Mesenchymal stem cell (in vitro differentiated cells and primary cell): ENCODE measurements around the gene MAP7.

ENCODE experiments used
- DNase-seq: peaks from one replicate; pipeline ENCODE4 v3.0.0-alpha.2; 2013
- H2AFZ ChIP-seq: one replicate; pipeline ENCODE4 v1.6.1; 2013; ENCODE audit warnings: low read depth, mild to moderate bottlenecking, control low read depth, inconsistent platforms, low read length, moderate library complexity
- H2AK5ac ChIP-seq: 2 replicates; pipeline ENCODE4 v1.6.1; 2013; ENCODE audit warnings: low read length, moderate library complexity, mild to moderate bottlenecking, inconsistent platforms; ENCODE audit not compliant: severe bottlenecking
- H2BK120ac ChIP-seq: one replicate; pipeline ENCODE4 v1.6.1; 2013; ENCODE audit warnings: low read depth, mild to moderate bottlenecking, inconsistent platforms, low read length, moderate library complexity
- H2BK12ac ChIP-seq, 2 experiments: one replicate each; pipeline ENCODE4 v1.6.1; 2013; ENCODE audit warnings: inconsistent platforms in 2 of 2, low read length in 2 of 2, mild to moderate bottlenecking in 2 of 2, moderate library complexity in 2 of 2, control low read depth in 1 of 2
- H2BK15ac ChIP-seq: one replicate; pipeline ENCODE4 v1.6.1; 2013; ENCODE audit warnings: mild to moderate bottlenecking, low read depth, inconsistent platforms; ENCODE audit not compliant: poor library complexity, severe bottlenecking
- H2BK5ac ChIP-seq: 2 replicates; pipeline ENCODE4 v1.6.1; 2013; ENCODE audit warnings: low read depth, mild to moderate bottlenecking, low read length, control low read depth, inconsistent platforms; ENCODE audit not compliant: poor library complexity, severe bottlenecking
- H3K14ac ChIP-seq, 2 experiments: one replicate each; pipeline ENCODE4 v1.6.1; 2013; ENCODE audit warnings: inconsistent platforms in 2 of 2, low read length in 2 of 2, control low read depth in 1 of 2, mild to moderate bottlenecking in 1 of 2, moderate library complexity in 1 of 2
- H3K18ac ChIP-seq, 2 experiments: one replicate each; pipeline ENCODE4 v1.6.1; 2013; ENCODE audit warnings: inconsistent platforms in 2 of 2, low read length in 2 of 2, control low read depth in 1 of 2, low read depth in 1 of 2, mild to moderate bottlenecking in 1 of 2
- H3K23ac ChIP-seq, 2 experiments: one replicate each; pipeline ENCODE4 v1.6.1; 2013; ENCODE audit warnings: inconsistent platforms in 2 of 2, low read length in 2 of 2, mild to moderate bottlenecking in 2 of 2, moderate library complexity in 2 of 2, control low read depth in 1 of 2
- H3K27ac ChIP-seq: 2 replicates; pipeline ENCODE4 v1.5.1; 2013; ENCODE audit warnings: mild to moderate bottlenecking, moderate library complexity, low read length, control low read depth, inconsistent platforms; ENCODE audit not compliant: poor library complexity, severe bottlenecking
- H3K27me3 ChIP-seq, 2 experiments: 2 replicates each; pipeline versions ENCODE4 v1.6.1 to v1.7.0; 2013; ENCODE audit warnings: low read length in 2 of 2, mild to moderate bottlenecking in 2 of 2, moderate library complexity in 2 of 2, control low read depth in 1 of 2, inconsistent platforms in 1 of 2; ENCODE audit not compliant: control insufficient read depth in 1 of 2, insufficient read depth in 1 of 2
- H3K36me3 ChIP-seq, 2 experiments: 2 replicates each; pipeline versions ENCODE4 v1.6.1 to v1.7.0; 2013; ENCODE audit warnings: low read length in 2 of 2, control low read depth in 1 of 2, inconsistent platforms in 1 of 2, low read depth in 1 of 2, mild to moderate bottlenecking in 1 of 2; ENCODE audit not compliant: insufficient read depth in 2 of 2, control insufficient read depth in 1 of 2
- H3K4ac ChIP-seq, 2 experiments: one replicate each; pipeline ENCODE4 v1.6.1; 2013; ENCODE audit warnings: inconsistent platforms in 2 of 2, low read length in 2 of 2, mild to moderate bottlenecking in 2 of 2, moderate library complexity in 2 of 2, control low read depth in 1 of 2, low read depth in 1 of 2
- H3K4me1 ChIP-seq: 2 replicates; pipeline ENCODE4 v1.6.1; 2013; ENCODE audit warnings: low read depth, low read length, control low read depth; ENCODE audit not compliant: control insufficient read depth, insufficient read depth
- H3K4me2 ChIP-seq: 2 replicates; pipeline ENCODE4 v1.6.1; 2013; ENCODE audit warnings: low read length, mild to moderate bottlenecking, inconsistent platforms; ENCODE audit not compliant: poor library complexity, severe bottlenecking
- H3K4me3 ChIP-seq, 2 experiments: 2 replicates each; pipeline versions ENCODE4 v1.5.1 to v1.7.0; 2013; ENCODE audit warnings: low read length in 2 of 2, mild to moderate bottlenecking in 2 of 2, control low read depth in 1 of 2, low read depth in 1 of 2; ENCODE audit not compliant: insufficient read depth in 1 of 2
- H3K79me1 ChIP-seq: replicated peaks from 2 replicates; pipeline ENCODE4 v1.6.1; 2013; ENCODE audit warnings: mild to moderate bottlenecking, control low read depth, low read length, inconsistent platforms; ENCODE audit not compliant: poor library complexity, severe bottlenecking
- H3K9ac ChIP-seq: 2 replicates; pipeline ENCODE4 v1.7.0; 2013; ENCODE audit warnings: mild to moderate bottlenecking, low read length, moderate library complexity
- H3K9me3 ChIP-seq: 2 replicates; pipeline ENCODE4 v1.7.0; 2013; ENCODE audit warnings: mild to moderate bottlenecking, low read length; ENCODE audit not compliant: control insufficient read depth
- H4K8ac ChIP-seq: one replicate; pipeline ENCODE4 v1.6.1; 2013; ENCODE audit warnings: inconsistent platforms, mild to moderate bottlenecking, low read length, moderate library complexity
- H4K91ac ChIP-seq: one replicate; pipeline ENCODE4 v1.6.1; 2013; ENCODE audit warnings: mild to moderate bottlenecking, low read length, inconsistent platforms
- WGBS: methylation state at CpG from one replicate; pipeline ENCODE4 v1.1.7; 2013; ENCODE audit warnings: mixed read lengths; 5-methylcytosine and 5-hydroxymethylcytosine counted together

The MAP7 gene

GRCh38 chr6:136429264-136430065 is 120.8 kb downstream of the MAP7 start:
- H3K4ac ChIP-seq = no peak overlapping the region
- H3K9me3 ChIP-seq = no peaks in the 10 kb centered on the region
- no peak overlapping the region for H3K23ac ChIP-seq
- H3K4me3 ChIP-seq = no peak overlapping the region
- no peak overlapping the region for H3K27ac ChIP-seq
- H3K79me1 ChIP-seq = no peaks in the 10 kb centered on the region
- H2BK120ac ChIP-seq = no peak overlapping the region
- no peak overlapping the region for H2AFZ ChIP-seq
- H3K36me3 ChIP-seq = no peaks in the 10 kb centered on the region
- H2BK5ac ChIP-seq = no peak overlapping the region
- no peak overlapping the region for H4K8ac ChIP-seq
- H2BK15ac ChIP-seq = no peak overlapping the region
- H3K18ac ChIP-seq = no peak overlapping the region
- 65% methylated on average over 7 of the region's 8 CpGs for WGBS
- no peak overlapping the region for H2BK12ac ChIP-seq
- no peak overlapping the region for H4K91ac ChIP-seq
- no peak overlapping the region for H2AK5ac ChIP-seq
- DNase-seq = no peak
- H3K9ac ChIP-seq = no peak overlapping the region
- H3K27me3 ChIP-seq = no peaks in the 10 kb centered on the region
- H3K14ac ChIP-seq = no peak overlapping the region
- H3K4me1 ChIP-seq = no peaks in the 10 kb centered on the region
- H3K4me2 ChIP-seq = no peak overlapping the region

- Histone ChIP-seq H3K4me3 (no peak overlapping the region), H2BK15ac (no peak overlapping the region), H3K14ac (no peak overlapping the region), H2AK5ac (no peak overlapping the region), H4K8ac (no peak overlapping the region), H3K27ac (no peak overlapping the region), H3K23ac (no peak overlapping the region), H2BK12ac (no peak overlapping the region), H3K4me1 (peaks cover 1% of the 10 kb centered on the region), H3K18ac (no peak overlapping the region), H3K9me3 (no peaks in the 10 kb centered on the region), H3K27me3 (no peaks in the 10 kb centered on the region), H2BK120ac (no peak overlapping the region), H3K4ac (no peak overlapping the region), H2AFZ (no peak overlapping the region), H3K36me3 (no peaks in the 10 kb centered on the region), H3K4me2 (no peak overlapping the region), H2BK5ac (no peak overlapping the region), H4K91ac (no peak overlapping the region), H3K9ac (no peak overlapping the region), H3K79me1 (no peaks in the 10 kb centered on the region)
- DNase-seq = no peak
Observed at GRCh38 chr6:136427378-136427717, 122.9 kb downstream of the MAP7 start.

- Histone ChIP-seq H3K79me1 (no peaks in the 10 kb centered on the region), H3K4me1 (peaks cover 1% of the 10 kb centered on the region), H3K4me3 (no peak overlapping the region), H3K4me2 (no peak overlapping the region), H3K36me3 (no peaks in the 10 kb centered on the region), H3K23ac (no peak overlapping the region), H3K27me3 (no peaks in the 10 kb centered on the region), H4K91ac (no peak overlapping the region), H3K27ac (no peak overlapping the region), H3K18ac (no peak overlapping the region), H2BK5ac (no peak overlapping the region), H3K14ac (no peak overlapping the region), H2BK15ac (no peak overlapping the region), H2AK5ac (no peak overlapping the region), H2AFZ (no peak overlapping the region), H3K9ac (no peak overlapping the region), H2BK12ac (no peak overlapping the region), H2BK120ac (no peak overlapping the region), H3K9me3 (no peaks in the 10 kb centered on the region), H4K8ac (no peak overlapping the region), H3K4ac (no peak overlapping the region)
- no peak for DNase-seq
- 86% methylated on average over 7 of the region's 7 CpGs for WGBS
Observed at GRCh38 chr6:136426627-136427377, 123.4 kb downstream of the MAP7 start.

GRCh38 chr6:136425793-136426192 is 124.4 kb downstream of the MAP7 start:
- Histone ChIP-seq H2AFZ (no peak overlapping the region), H3K4me2 (no peak overlapping the region), H2AK5ac (no peak overlapping the region), H3K27me3 (no peaks in the 10 kb centered on the region), H3K9ac (no peak overlapping the region), H3K9me3 (no peaks in the 10 kb centered on the region), H2BK12ac (no peak overlapping the region), H3K4ac (no peak overlapping the region), H4K8ac (no peak overlapping the region), H2BK120ac (no peak overlapping the region), H3K18ac (no peak overlapping the region), H3K23ac (no peak overlapping the region), H3K14ac (no peak overlapping the region), H2BK5ac (no peak overlapping the region), H3K4me1 (peaks cover 1% of the 10 kb centered on the region), H3K27ac (no peak overlapping the region), H3K36me3 (no peaks in the 10 kb centered on the region), H3K79me1 (no peaks in the 10 kb centered on the region), H2BK15ac (no peak overlapping the region), H3K4me3 (no peak overlapping the region), H4K91ac (no peak overlapping the region)
- 88% methylated on average over 2 of the region's 4 CpGs for WGBS
- DNase-seq = no peak
